HL-60/S4 treated with phorbol 12-myristate 13-acetate at 8.2 ng/mL for 4 days and 3 days (cell line): ENCODE results near the gene RHOT1.
"Not testable (repeated sequence)": the region's sequence is repeated elsewhere in the genome, so short reads cannot be mapped to it uniquely, and the experiment has no call there.

Source experiments
- in situ Hi-C: fragments of 300-500 bp; cut with MboI; formaldehyde crosslinking; loops from 2 replicates; pipeline ENCODE4 v1.15.0; 2022; ENCODE audit warnings: low sequenced_read_pairs

Gene RHOT1

DNA sequence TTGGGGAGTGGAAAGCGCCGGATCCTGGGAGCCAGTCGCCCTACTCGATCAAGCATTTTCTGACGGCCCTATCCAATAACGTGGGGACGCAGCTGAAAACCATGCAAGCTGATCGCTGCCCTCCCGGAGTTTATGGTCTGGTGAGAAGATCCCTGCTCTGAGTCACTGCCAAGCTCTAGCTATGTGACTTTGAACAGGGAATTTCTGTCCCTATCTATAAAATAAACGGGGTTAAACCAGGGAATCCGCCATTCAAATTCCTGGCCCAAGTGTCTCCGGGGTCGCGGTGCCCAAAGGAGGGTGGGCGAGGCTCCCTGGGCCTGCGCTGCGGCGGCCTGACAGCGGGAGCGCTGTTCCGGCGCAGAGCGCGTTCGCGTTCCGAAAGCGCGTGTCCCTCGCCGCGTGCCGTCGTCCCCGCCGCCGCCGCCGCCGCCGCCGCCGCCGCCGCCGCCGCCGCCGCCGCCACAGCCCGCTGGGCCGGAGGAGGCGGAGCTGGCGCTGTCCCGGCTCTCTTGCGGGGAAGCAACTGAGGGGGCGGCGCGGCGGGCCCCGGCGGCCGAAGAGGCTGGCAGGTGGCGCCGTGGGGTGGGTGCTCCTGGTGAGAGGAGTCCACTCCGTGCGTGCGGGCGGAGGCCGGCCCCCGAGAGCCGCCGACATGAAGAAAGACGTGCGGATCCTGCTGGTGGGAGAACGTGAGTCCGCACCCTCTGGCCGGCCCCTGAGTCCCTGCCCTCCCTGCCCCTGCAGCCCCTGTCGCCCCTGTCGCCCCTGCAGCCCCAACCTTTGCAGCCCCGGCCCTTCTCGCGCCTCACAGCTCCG lies at the start of gene RHOT1:
TSS of gene RHOT1 (plus strand) at position 465 of the 819 bp plus-strand sequence. CDS start at position 656, 191 bp downstream.
- in situ Hi-C loops, result no loop called here

DNA sequence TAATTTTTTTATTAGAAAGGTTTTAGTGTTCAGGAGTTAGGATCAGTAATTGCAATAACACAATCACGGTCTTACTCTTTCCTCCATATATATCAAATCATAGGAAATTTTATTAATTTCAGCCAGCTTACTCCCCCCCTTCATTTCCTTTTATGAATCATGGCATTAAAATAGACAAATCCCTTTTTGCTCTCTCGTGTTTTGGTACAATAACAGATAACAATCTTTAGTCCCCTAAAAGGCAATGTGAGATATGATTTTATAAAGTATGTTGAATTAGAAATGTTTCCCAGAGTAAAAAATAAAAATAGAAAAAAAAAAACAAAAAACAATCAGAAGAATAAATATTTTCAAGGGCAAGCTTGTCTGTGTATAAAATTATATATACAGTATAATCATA lies 42.6 kb upstream of the RHOT1 start:
- in situ Hi-C loops, result no loop called here

- in situ Hi-C loops, result not testable (repeated sequence)
These were observed 42.0 kb upstream of the RHOT1 start for GRCh38 chr17:32100323-32100722.

- in situ Hi-C loops, result no loop called here
These were observed 41.2 kb upstream of the RHOT1 start for GRCh38 chr17:32100971-32101631.

- in situ Hi-C loops, result no loop called here
These were observed 40.1 kb upstream of the RHOT1 start for GRCh38 chr17:32102172-32102571.

DNA sequence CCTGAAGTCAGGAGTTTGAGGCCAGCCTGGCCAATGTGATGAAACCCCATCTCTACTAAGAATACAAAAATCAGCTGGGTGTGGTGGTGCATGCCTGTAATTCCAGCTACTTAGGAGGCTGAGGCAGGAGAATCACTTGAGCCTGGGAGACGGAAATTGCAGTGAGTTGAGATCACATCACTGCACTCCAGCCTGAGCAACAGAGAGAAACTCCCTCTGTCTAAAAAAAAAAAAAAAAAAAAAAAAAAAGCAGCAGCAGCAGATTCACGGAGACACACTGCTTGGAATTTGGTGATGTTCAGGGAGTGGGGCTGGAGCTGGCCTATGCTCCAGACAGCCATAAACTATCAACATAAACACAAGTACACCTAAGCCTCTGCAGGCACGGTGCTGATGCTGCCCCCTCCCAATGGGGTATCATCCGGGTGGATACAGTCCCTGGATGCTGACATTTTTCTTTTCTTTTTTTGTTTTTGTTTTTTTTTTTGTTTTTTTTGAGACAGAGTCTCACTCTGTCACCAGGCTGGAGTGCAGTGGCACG lies 39.6 kb upstream of the RHOT1 start:
- in situ Hi-C loops, result no loop called here

DNA sequence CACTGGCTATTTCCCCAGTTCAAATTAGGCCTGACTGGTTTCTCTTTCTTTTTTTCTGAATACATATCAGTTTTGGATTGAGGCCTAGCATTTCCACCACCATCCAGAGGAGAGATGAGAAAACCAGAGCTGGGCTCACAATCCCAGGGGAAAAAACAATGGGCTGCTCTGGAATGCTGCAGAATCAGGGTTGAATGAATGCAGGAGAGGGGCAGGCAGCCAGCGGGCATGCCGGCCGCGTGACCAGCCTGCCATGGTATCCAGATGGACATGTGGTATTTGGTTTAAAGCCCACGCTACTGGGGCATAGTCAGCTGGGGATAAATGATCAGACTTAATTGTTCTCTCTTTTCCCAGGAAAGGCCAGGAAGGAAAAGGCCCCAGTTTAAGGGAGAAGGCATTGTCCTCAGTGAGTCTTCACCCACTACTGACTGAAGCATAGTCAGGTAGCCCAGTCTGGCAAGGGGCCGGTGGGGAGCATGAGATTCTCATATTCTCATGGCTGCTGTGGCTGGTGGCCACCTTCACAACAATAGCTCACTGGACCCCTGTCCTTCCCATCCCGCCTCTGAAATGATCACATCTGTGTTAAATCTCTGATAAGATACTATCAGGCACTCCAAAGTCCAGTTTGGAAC lies 38.7 kb upstream of the RHOT1 start:
- in situ Hi-C loops, result no loop called here

GRCh38 chr17:32104158-32104557 lies 38.1 kb upstream of the RHOT1 start:
- in situ Hi-C loops, result no loop called here

DNA sequence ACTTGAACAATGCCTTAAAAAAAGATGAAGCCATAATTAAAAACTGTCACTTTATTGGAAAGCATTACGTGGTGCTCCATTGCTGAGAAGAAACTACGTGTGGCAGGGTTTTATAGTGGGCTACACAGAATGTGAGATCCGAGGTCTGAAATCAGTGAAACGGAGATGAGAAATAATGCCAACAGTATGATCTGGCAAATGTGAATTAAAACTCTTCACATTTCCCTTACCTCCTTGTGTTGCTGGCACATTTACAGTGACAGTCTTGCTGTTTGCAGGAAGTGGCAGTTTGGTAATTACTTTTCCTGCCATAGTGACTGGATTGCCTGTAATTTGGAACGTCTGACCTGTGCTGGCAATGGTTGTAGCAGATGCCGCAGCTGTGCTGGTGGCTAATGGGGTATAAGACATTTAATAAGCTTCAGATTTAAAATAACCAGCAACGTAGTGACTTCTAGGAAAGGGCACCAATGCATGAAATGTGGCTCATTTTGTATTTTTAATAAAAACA lies 35.8 kb upstream of the RHOT1 start:
- in situ Hi-C loops, result not testable (repeated sequence)

- in situ Hi-C loops, result not testable (repeated sequence)
These were observed 35.1 kb upstream of the RHOT1 start for GRCh38 chr17:32107194-32107593.

- in situ Hi-C loops, result no loop called here
These were observed 31.7 kb upstream of the RHOT1 start for GRCh38 chr17:32110596-32110995.

- in situ Hi-C loops, result no loop called here
These were observed 31.0 kb upstream of the RHOT1 start for GRCh38 chr17:32111141-32111771.

DNA sequence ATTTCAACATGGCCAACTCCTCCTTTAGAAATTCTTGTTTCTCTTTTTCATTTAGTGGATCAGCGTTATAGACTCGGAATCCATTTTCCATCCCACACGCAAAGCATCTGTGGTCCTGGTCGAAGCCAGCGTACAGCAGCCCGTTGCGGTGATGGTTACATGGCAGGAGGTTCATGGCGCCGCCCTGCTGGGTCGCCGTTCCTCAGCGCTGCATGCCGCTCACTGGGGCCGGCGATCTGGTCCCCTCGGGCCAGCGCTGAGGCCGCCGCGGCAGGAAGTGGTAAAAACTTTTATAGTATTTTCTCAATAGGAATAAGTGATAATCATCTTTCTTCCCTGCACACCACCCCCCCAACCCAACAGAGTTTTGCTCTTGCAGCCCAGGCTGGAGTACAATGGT lies 29.9 kb upstream of the RHOT1 start:
- in situ Hi-C loops, result no loop called here

DNA sequence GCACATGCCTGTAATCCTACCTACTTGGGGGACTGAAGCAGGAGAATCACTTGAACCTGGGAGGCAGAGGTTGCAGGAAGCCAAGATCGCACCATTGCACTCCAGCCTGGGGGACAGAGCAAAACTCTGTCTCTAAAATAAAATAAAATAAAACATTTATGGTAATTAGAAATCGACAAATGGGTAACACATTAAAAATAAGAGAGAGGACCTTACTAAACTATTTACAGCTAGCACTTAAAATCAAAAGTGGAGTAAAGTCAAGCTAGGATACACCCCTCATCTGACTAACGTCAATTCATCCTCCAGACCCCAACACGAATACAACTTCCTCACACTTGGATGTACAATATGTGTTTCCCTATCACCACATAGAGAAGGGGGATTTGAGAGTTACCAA lies 27.8 kb upstream of the RHOT1 start:
- in situ Hi-C loops, result no loop called here

DNA sequence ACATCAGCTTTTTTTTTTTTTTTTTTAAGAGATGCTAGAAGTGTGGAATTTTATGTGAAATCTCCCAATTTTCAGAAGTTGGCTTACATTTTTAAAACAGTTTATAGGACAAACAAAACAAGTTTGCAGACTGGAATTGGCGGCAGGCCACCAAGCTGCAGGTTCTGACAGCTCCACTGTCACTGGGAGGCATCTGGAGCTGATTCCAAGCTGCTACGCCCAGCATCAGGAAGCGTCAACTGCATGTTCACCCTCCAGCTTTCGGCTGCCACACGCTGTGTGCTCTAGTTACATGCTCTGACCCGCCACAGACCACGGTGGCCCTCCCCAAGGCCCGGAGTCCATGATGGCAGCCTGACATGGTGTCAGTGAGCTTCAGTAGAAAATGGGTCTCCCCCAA lies 26.8 kb upstream of the RHOT1 start:
- in situ Hi-C loops, result not testable (repeated sequence)

DNA sequence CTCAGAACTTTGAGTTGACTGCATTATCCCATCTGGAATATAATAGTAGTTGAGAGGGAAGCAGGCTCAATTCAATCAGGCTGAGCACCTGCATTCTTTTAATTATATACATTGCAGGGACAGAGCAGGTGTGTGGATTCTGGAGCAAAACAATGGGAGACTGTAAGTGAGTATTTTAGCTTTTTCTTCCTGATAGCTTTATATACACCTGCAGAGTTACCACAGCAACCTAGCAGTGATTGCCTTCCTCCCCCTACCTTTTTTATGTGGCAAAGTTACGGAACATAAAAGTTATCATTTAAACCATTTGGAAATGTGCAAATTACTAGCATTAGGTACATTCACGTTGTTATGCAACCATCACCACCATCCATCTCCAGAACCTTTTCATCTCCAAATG lies 25.4 kb upstream of the RHOT1 start:
- in situ Hi-C loops, result no loop called here

GRCh38 chr17:32117399-32117798 lies 24.9 kb upstream of the RHOT1 start:
- in situ Hi-C loops, result no loop called here

GRCh38 chr17:32118088-32118487 lies 24.2 kb upstream of the RHOT1 start:
- in situ Hi-C loops, result not testable (repeated sequence)

DNA sequence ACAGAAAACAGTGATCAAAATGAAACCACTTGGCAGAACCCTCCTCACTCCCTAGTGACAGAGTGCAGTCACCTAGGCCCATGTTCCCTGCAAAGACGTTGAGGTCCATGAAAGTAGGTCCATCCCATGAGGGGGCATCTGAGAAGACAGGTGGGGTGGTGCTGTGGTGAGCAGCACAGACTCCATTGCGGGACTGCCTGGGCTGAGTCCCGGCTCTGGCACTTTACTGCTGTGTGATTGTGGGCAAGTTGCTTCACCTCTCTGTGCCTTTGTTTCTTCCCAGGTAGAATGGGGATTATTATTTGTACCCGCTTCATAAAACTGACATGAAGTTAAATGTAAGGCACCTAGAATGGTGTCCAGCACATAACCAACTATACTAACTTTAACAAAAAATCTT lies 23.5 kb upstream of the RHOT1 start:
- in situ Hi-C loops, result no loop called here

DNA sequence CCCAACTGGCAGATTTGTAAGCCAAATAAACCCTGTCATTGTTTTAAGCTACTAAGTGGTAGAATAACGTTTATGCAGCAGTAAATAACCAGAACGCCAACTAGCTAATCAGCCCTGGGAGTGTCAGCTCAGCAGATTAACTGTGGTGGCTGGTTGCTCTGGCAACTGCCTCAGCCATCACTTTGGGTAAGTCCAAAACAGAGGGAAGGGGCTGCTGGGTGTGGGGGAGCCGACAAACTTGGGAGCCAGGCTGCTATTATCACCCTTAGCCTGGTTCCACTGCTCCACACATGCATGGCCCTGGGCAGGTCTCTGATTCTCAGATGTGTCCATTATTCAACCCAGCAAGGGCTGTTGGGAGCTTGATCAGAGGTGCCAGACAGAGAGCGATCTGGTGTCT lies 22.2 kb upstream of the RHOT1 start:
- in situ Hi-C loops, result no loop called here

DNA sequence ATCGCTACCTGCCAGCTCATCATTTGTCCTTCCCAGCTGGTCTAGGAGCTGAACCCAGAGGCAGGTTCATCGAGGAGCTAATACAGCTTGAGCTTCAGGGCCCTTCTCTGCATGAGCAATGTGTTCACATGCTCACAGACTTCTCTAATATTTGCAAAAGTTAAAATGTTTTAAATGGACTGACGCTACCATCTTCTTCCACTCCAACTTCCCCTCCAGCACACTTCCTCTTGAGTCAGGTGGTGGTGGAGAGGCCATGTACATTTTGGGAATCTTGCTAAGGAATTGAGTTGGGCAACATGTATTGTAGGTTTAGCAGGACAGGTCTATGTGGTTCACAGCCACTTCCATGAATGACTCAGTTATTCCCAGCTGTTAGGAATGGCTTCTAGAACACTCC lies 21.6 kb upstream of the RHOT1 start:
- in situ Hi-C loops, result no loop called here
